GM12878 (cell line): ENCODE results near the gene APBA1. TPM values are rescaled to one million over a fixed set of nuclear protein-coding genes. Genes with fewer than 3 reads are reported as not detected.

ENCODE experiments used
- ATAC-seq: fragments of 200-7000 bp; cut with Tn5 transposase; 3 replicates; pipeline ENCODE4 v1.9.1; 2020; ENCODE audit warnings: mild to moderate bottlenecking, moderate library complexity
- BruUV-seq: library from RNA; stranded (reverse); fragments of 400-500 nt; replicated peaks from 2 replicates; lab custom pipeline; 2021; lab: Mats Ljungman, UMichigan
- CTCF ChIA-PET: fragments of 300-600 bp; sonication (Branson Sonifier 250); formaldehyde crosslinking; extraction: SDS; loops from one replicate; lab custom pipeline; 2021; ENCODE audit warnings: inconsistent platforms; lab: Yijun Ruan, JAX
- POLR2A ChIA-PET: fragments of 350-600 bp; formaldehyde crosslinking; extraction: SDS; loops from one replicate; lab custom pipeline; 2021; ENCODE audit warnings: inconsistent platforms; lab: Charles Lee
- RAD21 ChIA-PET: fragments of 300-600 bp; sonication (Branson Sonifier 250); formaldehyde crosslinking; loops from one replicate; lab custom pipeline; 2023; ENCODE audit warnings: antibody characterized with exemption; ENCODE audit not compliant: unreplicated experiment; lab: Charles Lee
- SMC1A ChIA-PET: fragments of 300-600 bp; sonication (Branson Sonifier 250); formaldehyde crosslinking; loops from one replicate; lab custom pipeline; 2023; ENCODE audit not compliant: unreplicated experiment, uncharacterized antibody; lab: Charles Lee
- DNase-seq: peaks from one replicate; pipeline ENCODE4 v3.0.0-alpha.2; 2011; ENCODE audit warnings: low read depth, low spot score
- FAIRE-seq: peaks from 3 replicates; lab custom pipeline; 2011; peaks lifted over from hg19 to GRCh38; lab: Jason Lieb, UNC
- H2AFZ ChIP-seq: 2 replicates; pipeline ENCODE4 v1.6.0; 2011; ENCODE audit warnings: low read depth, low read length, control low read depth; ENCODE audit not compliant: control insufficient read depth
- H3K27ac ChIP-seq: 2 replicates; pipeline ENCODE4 v1.5.1; 2011; ENCODE audit warnings: control low read depth; ENCODE audit not compliant: control insufficient read depth, insufficient read depth
- H3K27me3 ChIP-seq, 2 experiments: replicated peaks in 1 of 2; 2 replicates each; pipeline versions ENCODE4 v1.6.0 to v1.6.1; 2011; ENCODE audit warnings: low read length in 1 of 2; ENCODE audit not compliant: control insufficient read depth in 2 of 2, insufficient read depth in 2 of 2
- H3K36me3 ChIP-seq, 2 experiments: 2 replicates each; pipeline ENCODE4 v1.5.1; 2011; ENCODE audit warnings: low read length in 1 of 2; ENCODE audit not compliant: control insufficient read depth in 2 of 2, insufficient read depth in 2 of 2
- H3K4me1 ChIP-seq: 2 replicates; pipeline ENCODE4 v1.6.1; 2011; ENCODE audit warnings: mild to moderate bottlenecking, low read length, moderate library complexity, mixed read lengths; ENCODE audit not compliant: control insufficient read depth, insufficient read depth
- H3K4me2 ChIP-seq: 2 replicates; pipeline ENCODE4 v1.6.0; 2011; ENCODE audit warnings: control low read depth; ENCODE audit not compliant: control insufficient read depth, insufficient read depth
- H3K4me3 ChIP-seq: fragments of 200-600 bp; sonication (generic); 2 replicates; pipeline ENCODE4 v1.5.1; 2016
- H3K79me2 ChIP-seq: 2 replicates; pipeline ENCODE4 v1.6.0; 2011; ENCODE audit warnings: low read length; ENCODE audit not compliant: control insufficient read depth, insufficient read depth
- H3K9ac ChIP-seq: 2 replicates; pipeline ENCODE4 v1.8.0; 2011; ENCODE audit warnings: low read length, control low read depth, mixed read lengths; ENCODE audit not compliant: control insufficient read depth, insufficient read depth
- H3K9me3 ChIP-seq: replicated peaks from 3 replicates; pipeline ENCODE4 v1.5.1; 2011; ENCODE audit warnings: mild to moderate bottlenecking, low read length; ENCODE audit not compliant: control insufficient read depth, insufficient read depth
- H4K20me1 ChIP-seq: 2 replicates; pipeline ENCODE4 v1.6.0; 2011; ENCODE audit not compliant: control insufficient read depth, insufficient read depth
- CBX3 ChIP-seq: fragments of 200-600 bp; sonication (generic); IDR thresholded peaks from 2 replicates; pipeline ENCODE4 v1.6.1; 2016; ENCODE audit warnings: low read depth, borderline replicate concordance
- DPF2 ChIP-seq: fragments of 450-650 bp; IDR thresholded peaks from 2 replicates; pipeline ENCODE4 v1.6.1; 2017; ENCODE audit warnings: mild to moderate bottlenecking
- ESRRA ChIP-seq: IDR thresholded peaks from 2 replicates; pipeline ENCODE4 v1.6.1; 2012; ENCODE audit warnings: mild to moderate bottlenecking, low read length, improper control_type of control experiment
- POLR2AphosphoS2 ChIP-seq: IDR thresholded peaks from 2 replicates; pipeline ENCODE4 v1.6.1; 2011; ENCODE audit warnings: low read depth, mild to moderate bottlenecking, low read length, improper control_type of control experiment, moderate library complexity
- RELB ChIP-seq: fragments of 450-650 bp; IDR thresholded peaks from 2 replicates; pipeline ENCODE4 v1.6.1; 2017; ENCODE audit warnings: low read depth, mild to moderate bottlenecking, moderate library complexity
- USF1 ChIP-seq: IDR thresholded peaks from 2 replicates; pipeline ENCODE4 v1.6.1; 2011; ENCODE audit warnings: borderline replicate concordance, low read depth, mild to moderate bottlenecking, moderate library complexity, mixed read lengths, low read length; ENCODE audit not compliant: insufficient read depth; ENCODE audit errors: extremely low read length
- ZBTB11 ChIP-seq: fragments of 450-650 bp; formaldehyde crosslinking; IDR thresholded peaks from 2 replicates; pipeline ENCODE4 v1.5.0; 2022; ENCODE audit warnings: mild to moderate bottlenecking, missing genetic modification characterization
- WGBS: methylation state at CpG from one replicate; pipeline ENCODE4 v1.1.6; 2016; ENCODE audit warnings: low lambda C conversion rate; ENCODE audit not compliant: insufficient replicate concordance, insufficient coverage; ENCODE audit errors: missing lambda C conversion rate; 5-methylcytosine and 5-hydroxymethylcytosine counted together
- in situ Hi-C: fragments of 300-500 bp; cut with MboI; formaldehyde crosslinking; loops from 9 replicates; pipeline ENCODE4 v1.14.3; 2018; ENCODE audit warnings: mixed read lengths
- intact Hi-C: fragments of 100-400 bp; cut with micrococcal nuclease; formaldehyde crosslinking; loops from one replicate; pipeline ENCODE4 v1.14.2; 2022; ENCODE audit not compliant: unreplicated experiment
- polyA plus RNA-seq, 11 experiments: library from polyadenylated mRNA; depleted of rRNA in 4 of 11; unstranded in 6 of 11; stranded (reverse) in 5 of 11; fragments of >200 nt; fragmentation: Nextera tagmentation in 4 of 11; fragmentation: Illumina TruSeq in 1 of 11; extraction: Ambion mirVana in 4 of 11; extraction: Trizol in 1 of 11; gene quantifications; 1 replicate in 1 of 11; 2 replicates in 10 of 11; pipeline versions ENCODE4 v1.2.1 to v1.2.3, GENCODE V29; 2011 to 2016; ENCODE audit warnings: inconsistent platforms in 2 of 11, missing spikeins in 2 of 11, low read depth in 1 of 11
- total RNA-seq, 4 experiments: library from RNA; depleted of rRNA in 3 of 4; stranded (reverse); fragments of >200 nt in 3 of 4; fragmentation: Illumina TruSeq in 1 of 4; extraction: Trizol in 1 of 4; gene quantifications; 2 replicates each; pipeline versions ENCODE4 v1.2.1 to v1.2.3, GENCODE V29; 2013 to 2021
- TF ChIP-seq, protein P1 (sequence below): IDR thresholded peaks from 2 replicates; pipeline ENCODE4 v1.6.1; 2012; ENCODE audit warnings: improper control_type of control experiment, low read depth, low read length; ENCODE audit not compliant: insufficient replicate concordance

The APBA1 gene
- total and polyA plus RNA-seq, 10 of the 15 experiments (the other 5 are each of a cell fraction or from before 2014, with no cell fraction given): 0.01 to 1.3 (median 0.05) TPM; not detected in 7

- no peak for TF ChIP-seq POLR2AphosphoS2
- TF ChIP-seq, protein P1, sequence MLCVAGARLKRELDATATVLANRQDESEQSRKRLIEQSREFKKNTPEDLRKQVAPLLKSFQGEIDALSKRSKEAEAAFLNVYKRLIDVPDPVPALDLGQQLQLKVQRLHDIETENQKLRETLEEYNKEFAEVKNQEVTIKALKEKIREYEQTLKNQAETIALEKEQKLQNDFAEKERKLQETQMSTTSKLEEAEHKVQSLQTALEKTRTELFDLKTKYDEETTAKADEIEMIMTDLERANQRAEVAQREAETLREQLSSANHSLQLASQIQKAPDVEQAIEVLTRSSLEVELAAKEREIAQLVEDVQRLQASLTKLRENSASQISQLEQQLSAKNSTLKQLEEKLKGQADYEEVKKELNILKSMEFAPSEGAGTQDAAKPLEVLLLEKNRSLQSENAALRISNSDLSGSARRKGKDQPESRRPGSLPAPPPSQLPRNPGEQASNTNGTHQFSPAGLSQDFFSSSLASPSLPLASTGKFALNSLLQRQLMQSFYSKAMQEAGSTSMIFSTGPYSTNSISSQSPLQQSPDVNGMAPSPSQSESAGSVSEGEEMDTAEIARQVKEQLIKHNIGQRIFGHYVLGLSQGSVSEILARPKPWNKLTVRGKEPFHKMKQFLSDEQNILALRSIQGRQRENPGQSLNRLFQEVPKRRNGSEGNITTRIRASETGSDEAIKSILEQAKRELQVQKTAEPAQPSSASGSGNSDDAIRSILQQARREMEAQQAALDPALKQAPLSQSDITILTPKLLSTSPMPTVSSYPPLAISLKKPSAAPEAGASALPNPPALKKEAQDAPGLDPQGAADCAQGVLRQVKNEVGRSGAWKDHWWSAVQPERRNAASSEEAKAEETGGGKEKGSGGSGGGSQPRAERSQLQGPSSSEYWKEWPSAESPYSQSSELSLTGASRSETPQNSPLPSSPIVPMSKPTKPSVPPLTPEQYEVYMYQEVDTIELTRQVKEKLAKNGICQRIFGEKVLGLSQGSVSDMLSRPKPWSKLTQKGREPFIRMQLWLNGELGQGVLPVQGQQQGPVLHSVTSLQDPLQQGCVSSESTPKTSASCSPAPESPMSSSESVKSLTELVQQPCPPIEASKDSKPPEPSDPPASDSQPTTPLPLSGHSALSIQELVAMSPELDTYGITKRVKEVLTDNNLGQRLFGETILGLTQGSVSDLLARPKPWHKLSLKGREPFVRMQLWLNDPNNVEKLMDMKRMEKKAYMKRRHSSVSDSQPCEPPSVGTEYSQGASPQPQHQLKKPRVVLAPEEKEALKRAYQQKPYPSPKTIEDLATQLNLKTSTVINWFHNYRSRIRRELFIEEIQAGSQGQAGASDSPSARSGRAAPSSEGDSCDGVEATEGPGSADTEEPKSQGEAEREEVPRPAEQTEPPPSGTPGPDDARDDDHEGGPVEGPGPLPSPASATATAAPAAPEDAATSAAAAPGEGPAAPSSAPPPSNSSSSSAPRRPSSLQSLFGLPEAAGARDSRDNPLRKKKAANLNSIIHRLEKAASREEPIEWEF: no peak
Measured at GRCh38 chr9:69468380-69468779, 203.8 kb downstream of the APBA1 start (continued).

DNA sequence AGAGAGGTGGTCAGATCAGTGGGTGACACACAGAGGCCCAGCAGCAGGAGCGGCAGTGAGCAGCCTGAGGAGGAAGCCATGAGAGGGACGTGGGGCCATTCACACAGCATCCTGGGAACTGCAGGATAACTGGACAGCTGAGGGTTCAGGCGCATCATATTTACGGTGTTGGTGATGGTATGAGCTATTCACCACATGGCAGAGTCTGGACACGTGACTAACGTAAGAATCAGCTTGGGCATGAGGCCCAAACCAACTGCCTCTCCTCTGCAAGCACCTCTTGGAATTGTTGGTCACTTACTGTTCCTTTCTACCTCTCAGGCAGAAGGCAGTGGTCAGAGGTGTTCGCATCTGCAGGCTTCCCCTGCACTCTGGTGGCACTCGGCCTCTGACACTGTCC, 206.0 kb downstream of the APBA1 start:
- Histone ChIP-seq H3K9me3 (no peaks in the 10 kb centered on the region), H3K4me2 (no peak overlapping the region), H2AFZ (no peak overlapping the region), H4K20me1 (no peaks in the 10 kb centered on the region), H3K27me3 (peaks cover 0 to 1% of the 10 kb centered on the region in 2 experiments; a peak in 3 of 4 replicates), H3K36me3 (no peaks in the 10 kb centered on the region), H3K4me1 (no peaks in the 10 kb centered on the region), H3K9ac (no peak overlapping the region), H3K4me3 (no peak overlapping the region), H3K27ac (no peak overlapping the region), H3K79me2 (no peaks in the 10 kb centered on the region)
- ChIA-PET POLR2A (no interaction called here), RAD21 (no interaction called here), CTCF (no interaction called here), SMC1A (no interaction called here)
- no peak for ATAC-seq
- BruUV-seq: no TSS peak
- WGBS: 25% methylated on average over 8 of the region's 8 CpGs
- intact Hi-C loops (no loop called here), in situ Hi-C loops (no loop called here)
- no peak for FAIRE-seq
- no peak for DNase-seq
- no peak for TF ChIP-seq CBX3
- no peak for TF ChIP-seq ESRRA
- no peak for TF ChIP-seq DPF2
- no peak for TF ChIP-seq USF1
- TF ChIP-seq RELB: no peak
- TF ChIP-seq ZBTB11 (CRISPR knock-in tag): no peak
